ENCODE data around the gene TMEM270.
"Not testable (repeated sequence)": the region's sequence is repeated elsewhere in the genome, so short reads cannot be mapped to it uniquely, and the experiment has no call there.

TMEM270 gene

GRCh38 chr7:73880755-73881328 lies 19.9 kb downstream of the TMEM270 start:
- Histone ChIP-seq H3K4me3 (no peak overlapping the region), H3K27ac (peak overlapping the region in 10 of 21 experiments; percentile 11 to 66 (median 46))

- H3K4me3 ChIP-seq, result no peak overlapping the region
- H3K27ac ChIP-seq, result peak overlapping the region in 7 of 21 experiments; percentile 19 to 66 (median 45)
Observed at GRCh38 chr7:73881352-73882046, 20.5 kb downstream of the TMEM270 start.

DNA sequence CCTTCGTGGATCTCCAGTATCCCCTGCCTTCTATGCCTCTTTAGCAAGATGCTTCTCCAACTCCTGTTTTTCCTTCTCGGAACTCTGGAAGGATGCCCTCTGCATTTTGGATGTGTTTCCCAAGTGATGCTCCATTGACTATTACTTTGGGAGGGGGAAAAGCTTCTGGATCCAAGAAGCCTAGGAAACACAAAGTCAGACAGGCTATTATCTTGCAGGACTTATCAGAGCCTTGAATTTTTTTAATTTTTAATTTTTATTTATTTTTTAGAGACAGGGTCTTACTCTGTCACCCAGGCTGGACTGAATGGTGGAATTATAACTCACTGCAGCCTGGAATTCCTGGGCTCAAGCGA lies 21.1 kb downstream of the TMEM270 start:
- H3K27ac ChIP-seq, result peak overlapping the region in 1 of 21 experiments; percentile 58

DNA sequence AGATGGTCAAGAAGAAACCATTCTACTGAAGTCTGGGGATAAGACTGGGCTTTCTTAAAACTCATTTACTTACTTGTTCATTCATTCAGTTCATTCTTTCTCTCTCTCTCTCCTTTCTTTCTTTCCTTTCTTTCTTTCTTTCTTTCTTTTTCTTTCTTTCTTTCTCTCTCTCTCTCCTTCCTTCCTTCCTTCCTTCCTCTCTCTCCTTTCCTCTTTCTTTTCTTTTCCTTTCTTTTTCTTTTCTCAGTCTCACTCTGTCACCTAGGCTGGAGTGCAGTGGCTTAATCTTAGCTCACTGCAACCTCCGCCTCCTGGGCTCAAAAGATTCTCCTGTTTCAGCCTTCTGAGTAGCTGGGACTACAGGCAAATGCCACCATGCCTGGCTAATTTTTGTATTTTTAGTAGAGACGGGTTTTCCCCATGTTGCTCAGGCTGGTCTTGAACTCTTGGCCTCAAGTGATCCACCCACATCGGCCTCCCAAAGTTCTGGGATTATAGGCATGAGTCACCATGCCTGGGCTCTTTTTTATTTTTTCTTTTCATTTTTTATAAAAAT lies 24.0 kb downstream of the TMEM270 start:
- not testable (repeated sequence) for H3K4me3 ChIP-seq

More for the DNA sequence above, 21.1 kb downstream of the TMEM270 start:
- H3K4me3 ChIP-seq, result no peak overlapping the region

DNA sequence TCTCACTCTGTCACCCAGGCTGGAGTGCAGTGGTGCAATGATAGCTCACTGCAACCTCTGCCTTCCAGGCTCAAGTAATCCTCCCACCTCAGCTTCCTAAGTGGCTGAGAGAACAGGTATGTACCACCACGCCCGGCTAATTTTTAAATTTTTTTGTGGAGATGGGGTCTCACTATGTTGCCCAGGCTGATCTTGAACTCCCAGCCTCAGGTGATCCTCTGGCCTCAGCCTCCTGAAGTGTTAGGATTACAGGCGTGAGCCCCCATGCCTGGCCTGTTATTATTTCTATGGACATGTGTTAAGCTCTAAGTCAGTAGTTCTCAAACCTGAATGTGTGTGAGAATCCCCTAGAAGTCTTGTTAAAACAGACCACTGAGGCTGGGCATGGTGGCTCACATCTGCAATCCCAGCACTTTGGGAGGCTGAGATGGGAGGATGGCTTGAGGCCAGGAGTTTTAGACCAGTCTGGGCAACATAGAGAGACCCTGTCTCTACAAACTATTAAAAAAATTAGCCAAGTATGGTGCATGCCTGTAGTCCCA lies 24.5 kb downstream of the TMEM270 start:
- Histone ChIP-seq H3K4me3 (no peak overlapping the region), H3K27ac (no peak overlapping the region)

More for the DNA sequence above, 24.0 kb downstream of the TMEM270 start:
- H3K27ac ChIP-seq, result not testable (repeated sequence)

GRCh38 chr7:73885975-73886798 lies 25.2 kb downstream of the TMEM270 start:
- peak overlapping the region in 8 of 21 experiments; percentile 0 to 81 (median 48) for H3K27ac ChIP-seq
- H3K4me3 ChIP-seq, result no peak overlapping the region

DNA sequence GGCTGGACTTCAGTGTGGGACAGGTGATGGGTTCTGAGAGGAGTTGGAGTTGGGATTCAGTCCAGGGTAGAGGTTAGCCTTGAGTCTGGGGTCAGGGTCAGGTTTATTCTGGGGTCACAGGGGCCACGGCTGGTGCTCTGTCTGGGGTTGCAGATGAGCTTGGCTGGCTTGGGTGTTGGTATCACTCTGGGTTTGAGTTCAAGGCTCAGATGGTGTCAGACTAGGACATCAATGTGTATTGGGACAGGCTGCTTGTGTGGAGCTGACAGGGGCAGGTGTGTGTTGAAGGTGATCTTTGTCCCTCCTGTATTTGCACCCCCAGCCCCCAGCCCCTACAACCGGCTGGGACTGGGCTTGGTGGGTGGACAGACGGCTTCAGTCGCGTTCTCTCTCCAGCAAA lies 26.8 kb downstream of the TMEM270 start:
- Histone ChIP-seq H3K27ac (no peak overlapping the region), H3K4me3 (no peak overlapping the region)

- H3K4me3 ChIP-seq, result no peak overlapping the region
Observed at GRCh38 chr7:73888959-73889358, 28.0 kb downstream of the TMEM270 start.

GRCh38 chr7:73890555-73891147 lies 29.7 kb downstream of the TMEM270 start:
- Histone ChIP-seq H3K27ac (no peak overlapping the region), H3K4me3 (no peak overlapping the region)

More at GRCh38 chr7:73888959-73889358, 28.0 kb downstream of the TMEM270 start:
- H3K27ac ChIP-seq, result no peak overlapping the region

DNA sequence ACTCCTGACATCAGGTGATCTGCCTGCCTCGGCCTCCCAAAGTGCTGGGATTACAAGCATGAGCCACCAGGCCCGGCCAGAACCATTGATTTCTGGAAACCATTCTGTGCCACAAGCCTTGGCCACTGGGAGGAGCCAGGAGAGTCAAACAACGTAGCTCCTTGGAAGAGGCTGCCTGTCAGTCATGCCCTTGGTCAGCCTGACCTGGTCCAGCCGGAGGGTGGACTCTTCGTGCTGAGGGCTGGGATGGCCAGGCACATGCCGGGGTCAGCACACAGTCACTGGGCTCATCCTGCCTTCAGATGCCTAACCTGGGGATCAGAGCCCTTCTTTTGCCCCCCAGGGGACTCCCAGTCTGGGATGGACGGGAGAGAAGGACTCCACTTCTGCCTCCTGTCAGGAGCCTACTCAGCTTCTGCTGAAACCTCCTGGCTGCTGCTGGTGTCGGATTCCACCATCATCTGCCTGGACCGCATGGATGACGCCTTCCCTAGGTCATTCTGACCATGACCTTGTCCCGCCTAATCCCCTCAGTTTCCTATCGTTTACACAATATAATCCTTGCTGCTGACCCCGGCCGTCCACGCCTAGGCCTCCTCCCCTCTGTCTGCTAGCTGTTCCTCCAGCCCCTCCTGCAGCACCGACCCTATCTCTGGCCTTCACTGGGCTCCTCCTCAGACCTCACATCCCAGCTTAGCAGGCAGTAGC lies 30.4 kb downstream of the TMEM270 start:
- H3K27ac ChIP-seq, result peak overlapping the region in 2 of 21 experiments; percentile 24 to 39

GRCh38 chr7:73892003-73892999 lies 31.3 kb downstream of the TMEM270 start:
- Histone ChIP-seq H3K27ac (peak overlapping the region in 1 of 21 experiments; percentile 40), H3K4me3 (no peak overlapping the region)

More for the DNA sequence above, 30.4 kb downstream of the TMEM270 start:
- H3K4me3 ChIP-seq, result no peak overlapping the region

DNA sequence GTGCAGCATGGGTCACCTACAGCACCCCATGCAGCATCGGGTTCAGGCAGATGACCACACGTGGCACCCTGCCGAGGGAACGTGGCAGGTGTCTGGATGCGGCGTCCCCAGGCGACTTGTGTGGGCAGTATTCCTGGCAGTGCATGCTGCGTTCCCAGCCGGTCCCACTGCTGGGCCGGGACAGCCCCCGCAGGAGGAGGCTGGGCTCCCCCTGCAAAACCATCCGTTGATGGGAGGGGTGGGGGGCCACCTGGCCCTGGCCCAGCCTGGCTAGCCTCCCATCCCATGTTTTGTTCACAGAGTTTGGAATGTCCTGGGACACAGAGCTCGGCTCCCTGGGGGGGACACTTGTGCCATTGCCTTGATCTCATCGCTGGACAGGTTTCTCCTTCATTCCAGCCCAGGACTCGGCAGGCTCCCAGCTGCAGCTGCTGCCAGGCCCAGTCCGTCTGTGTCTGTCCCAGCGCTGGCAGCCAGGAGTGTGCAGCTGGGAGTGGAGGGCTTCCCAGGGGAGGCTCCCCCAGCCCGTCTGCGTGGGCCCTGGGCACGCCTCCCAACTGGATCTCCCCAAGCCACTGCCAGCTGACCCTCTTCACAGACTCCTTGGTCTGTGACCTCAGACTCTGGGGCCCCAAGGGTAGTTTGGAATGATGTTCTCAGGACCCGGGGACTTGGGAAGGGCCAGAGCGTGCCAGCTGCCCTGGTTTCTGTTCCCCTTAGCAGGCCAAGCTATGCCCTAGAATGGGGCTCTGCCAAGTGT lies 32.6 kb downstream of the TMEM270 start:
- Histone ChIP-seq H3K27ac (peak overlapping the region in 5 of 21 experiments; percentile 0 to 75 (median 63)), H3K4me3 (no peak overlapping the region)

DNA sequence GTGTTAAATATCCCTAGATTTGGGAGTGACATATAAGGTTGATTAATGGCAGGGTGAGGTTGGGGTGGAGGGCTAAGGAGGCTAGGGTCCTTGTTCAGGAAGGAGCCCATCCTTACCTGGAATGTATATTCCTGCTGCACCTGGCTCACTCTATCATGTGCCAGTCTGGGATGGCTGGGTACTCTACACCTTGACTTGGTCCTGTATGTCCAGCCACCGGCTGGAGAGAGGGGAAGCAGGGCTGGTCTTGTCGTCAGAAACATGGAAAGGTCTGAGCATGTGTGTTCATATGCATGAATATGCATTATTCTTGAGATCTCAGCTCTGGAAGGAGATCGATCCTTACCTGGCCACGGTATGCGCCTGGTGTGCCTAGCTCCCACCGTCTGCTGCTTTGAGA lies 33.2 kb downstream of the TMEM270 start:
- H3K27ac ChIP-seq, result peak overlapping the region in 7 of 21 experiments; percentile 13 to 75 (median 63)

DNA sequence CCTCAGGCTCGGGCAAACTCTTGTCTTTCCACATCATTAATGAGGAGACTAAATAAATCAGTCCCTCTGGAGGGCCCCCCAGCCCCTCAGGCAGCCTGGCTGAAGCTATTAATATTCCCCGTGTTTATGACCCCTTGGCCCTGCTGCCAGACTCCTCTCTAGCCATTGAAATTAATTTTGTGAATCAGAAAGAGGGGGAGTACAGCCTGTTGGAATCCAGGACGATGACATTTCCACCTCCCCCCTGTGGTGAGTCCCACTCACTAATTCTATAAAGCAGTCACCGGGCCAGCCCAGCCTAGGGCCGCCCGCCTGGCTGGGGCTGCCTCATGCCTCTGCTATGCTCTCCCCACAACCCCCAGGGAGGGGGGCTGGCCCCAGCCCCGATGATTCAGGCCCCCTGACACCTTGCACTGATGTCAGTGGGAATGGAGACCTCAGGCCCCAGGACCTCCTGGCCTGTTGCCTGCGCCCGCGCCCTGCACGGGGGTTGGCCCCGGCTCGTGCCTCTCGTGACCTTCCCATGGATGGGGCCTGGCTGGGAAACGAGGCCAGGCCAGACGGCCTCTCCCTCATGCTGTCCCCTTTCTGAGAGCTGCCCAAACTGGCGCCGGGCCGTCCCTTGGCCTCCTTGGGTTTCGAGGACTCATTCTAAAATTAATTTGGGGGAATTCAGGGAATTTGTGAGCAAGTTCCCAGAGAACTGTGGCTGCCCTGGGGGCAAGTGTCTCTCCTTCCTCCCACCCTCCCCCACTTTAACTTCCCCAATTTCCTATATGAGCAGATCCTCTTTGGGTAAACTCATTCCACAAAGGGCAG lies 34.0 kb downstream of the TMEM270 start:
- H3K4me3 ChIP-seq, result no peak overlapping the region
- peak overlapping the region in 6 of 21 experiments; percentile 13 to 75 (median 52) for H3K27ac ChIP-seq

More for the DNA sequence above, 33.2 kb downstream of the TMEM270 start:
- no peak overlapping the region for H3K4me3 ChIP-seq

DNA sequence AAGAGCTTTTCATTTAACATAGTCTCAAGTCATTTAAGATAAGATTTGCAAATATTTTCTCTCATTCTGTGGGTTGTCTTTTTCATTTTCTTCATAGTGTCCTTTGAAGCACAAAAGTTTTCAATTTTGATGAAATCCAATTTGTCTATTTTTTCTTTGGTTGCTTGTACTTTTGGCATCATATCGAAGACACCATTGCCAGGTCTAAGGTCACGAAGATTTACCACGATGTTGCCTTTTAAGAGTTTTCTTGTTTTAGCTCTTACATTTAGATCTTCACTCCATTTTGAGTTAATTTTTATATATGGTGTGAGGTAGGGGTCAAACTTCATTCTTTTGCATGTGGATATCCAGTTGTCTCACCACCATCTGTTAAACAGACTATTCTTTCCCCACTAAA lies 34.7 kb downstream of the TMEM270 start:
- Histone ChIP-seq H3K27ac (peak overlapping the region in 3 of 21 experiments; percentile 52 to 68 (median 52)), H3K4me3 (no peak overlapping the region)

DNA sequence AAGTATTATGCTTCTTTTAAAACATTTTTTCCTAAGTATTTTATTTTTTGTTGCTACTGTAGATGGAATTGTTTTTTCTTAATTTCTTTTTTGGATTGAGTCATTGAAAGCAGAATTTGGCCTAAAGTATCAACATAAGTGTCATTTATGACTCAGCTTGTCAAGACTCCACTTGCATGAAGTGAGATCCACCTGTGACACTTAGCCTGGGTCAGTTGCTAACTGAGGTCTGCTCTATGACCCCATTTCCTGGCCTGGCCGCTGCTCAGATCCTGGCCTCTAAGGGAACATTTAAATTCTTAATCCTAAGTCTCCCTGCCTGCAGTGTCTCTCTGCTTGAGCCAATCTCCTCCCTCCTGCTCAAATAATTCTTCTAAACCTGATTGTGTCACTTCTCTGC lies 35.5 kb downstream of the TMEM270 start:
- Histone ChIP-seq H3K4me3 (no peak overlapping the region), H3K27ac (peak overlapping the region in 2 of 21 experiments; percentile 7 to 68)

Measured in skin epidermis (tissue), 12 donors.